Measurements from ENCODE around the gene HOXD4. TPM values are rescaled to one million over a fixed set of nuclear protein-coding genes. Genes with fewer than 3 reads are reported as not detected.

The HOXD4 gene
- total RNA-seq, 1 experiment from 2014 or later: 0.61 TPM

GRCh38 chr2:176139661-176140512 lies 11.5 kb upstream of the HOXD4 start:
- no peak for DNase-seq (ENCODE audit: low read depth, low spot score)
- H3K79me2 ChIP-seq (ENCODE audit: insufficient read depth, low read length): no peaks in the 10 kb centered on the region
- peak overlapping the region; percentile 78 for H3K4me2 ChIP-seq (ENCODE audit: low read length)
- BruUV-seq (replicated peaks): no TSS peak
- no peak for ATAC-seq
- peak overlapping the region; percentile 66 for H2AFZ ChIP-seq (ENCODE audit: low read depth, low read length, poor library complexity, severe bottlenecking)
- ChIA-PET POLR2A (interaction anchor here (1.1 kb wide), 1 partner anchor 415 kb away, joined by 4 read pairs; no protein-coding TSS in a partner anchor), CTCF (interaction anchor here (0.6 to 6.5 kb wide), 19 partner anchors 9 to 1025 kb away, joined by 3 to 109 read pairs (median 6); partner anchors contain the start of gene HOXD8), RAD21 (ENCODE audit: low non-redundant PET in 1 of 2, low total read pairs in 2 of 2, uncharacterized antibody in 2 of 2, unreplicated experiment in 2 of 2) (interaction anchor here (0.6 to 2.2 kb wide), 10 partner anchors 307 to 1106 kb away, joined by 3 to 16 read pairs (median 6); no protein-coding TSS in a partner anchor)
- no peaks in the 10 kb centered on the region for H4K20me1 ChIP-seq (ENCODE audit: insufficient read depth)
- H3K4me3 ChIP-seq (replicated peaks in 1 of 2; ENCODE audit: low read depth in 1 of 2, low read length in 2 of 2): peak overlapping the region; percentile 25 to 40; a peak in 3 of 4 replicates
- H3K9ac ChIP-seq (ENCODE audit: low read length): 0 out of 2 replicates have a peak overlapping the region, but pooled peaks have one; percentile 23
- no peaks in the 10 kb centered on the region for H3K27me3 ChIP-seq (ENCODE audit: insufficient read depth, low read length)
- peaks cover 5 to 22% of the 10 kb centered on the region in 2 experiments; a peak in 3 of 4 replicates for H3K4me1 ChIP-seq (ENCODE audit: control insufficient read depth in 1 of 2, insufficient read depth in 2 of 2, low read length in 2 of 2)
- no peaks in the 10 kb centered on the region for H3K36me3 ChIP-seq (ENCODE audit: control insufficient read depth in 1 of 2, insufficient read depth in 2 of 2, low read length in 2 of 2)
- no peak overlapping the region for H3K27ac ChIP-seq (ENCODE audit: low read depth, low read length)
- H3K9me3 ChIP-seq (ENCODE audit: control insufficient read depth in 1 of 2, insufficient read depth in 1 of 2, low read depth in 1 of 2, low read length in 2 of 2): no peaks in the 10 kb centered on the region
- H3K9me2 ChIP-seq (ENCODE audit: insufficient read depth): no peaks in the 10 kb centered on the region
- intact Hi-C loops (cut with micrococcal nuclease): loop anchor here (1.0 kb wide), 3 partner anchors 315 to 498 kb away; no protein-coding TSS in a partner anchor
- TF ChIP-seq SIN3A (IDR thresholded peaks at IDR 0.05; ENCODE audit: low read depth): no peak
- TF ChIP-seq YY1 (IDR thresholded peaks at IDR 0.05; ENCODE audit: extremely low read depth, insufficient replicate concordance, low read depth, low read length): no peak
- no peak for TF ChIP-seq MAX (IDR thresholded peaks at IDR 0.05)
- TF ChIP-seq ELF1 (IDR thresholded peaks at IDR 0.05; ENCODE audit: borderline replicate concordance, low read depth): no peak
- no peak for TF ChIP-seq POLR2AphosphoS5 (IDR thresholded peaks at IDR 0.05; ENCODE audit: low read depth, low read length)
- no peak for TF ChIP-seq CEBPB (IDR thresholded peaks at IDR 0.05; ENCODE audit: low read depth)
- no peak for TF ChIP-seq CTCF (IDR thresholded peaks at IDR 0.05 in 2 of 3, conservative IDR thresholded peaks at IDR 0.05 in 1 of 3; ENCODE audit: borderline replicate concordance in 1 of 3, insufficient read depth in 1 of 3, low read depth in 2 of 3, low read length in 2 of 3)
- no peak for TF ChIP-seq EZH2phosphoT487 (IDR thresholded peaks at IDR 0.05; ENCODE audit: borderline replicate concordance)
- no peak for TF ChIP-seq FOSL1 (IDR thresholded peaks at IDR 0.05; ENCODE audit: low read depth)
- TF ChIP-seq POLR2A (IDR thresholded peaks at IDR 0.05; ENCODE audit: borderline replicate concordance, extremely low read depth, insufficient read depth, insufficient read length): no peak
- no peak for TF ChIP-seq ATF3 (IDR thresholded peaks at IDR 0.05)
- TF ChIP-seq ZFX (IDR thresholded peaks at IDR 0.05): no peak
- no peak for TF ChIP-seq TCF7L2 (IDR thresholded peaks at IDR 0.05; ENCODE audit: borderline replicate concordance, extremely low read depth, insufficient read depth, insufficient read length)
- no peak for TF ChIP-seq REST (IDR thresholded peaks at IDR 0.05; ENCODE audit: low read depth)
- no peak for TF ChIP-seq EZH2 (IDR thresholded peaks at IDR 0.05)
- no peak for TF ChIP-seq CBX3 (IDR thresholded peaks at IDR 0.05; ENCODE audit: low read depth)
- no peak for TF ChIP-seq ZBTB33 (IDR thresholded peaks at IDR 0.05; ENCODE audit: extremely low read depth, insufficient replicate concordance, low read length)
